Measurements from ENCODE around the gene PCBP3.

Gene PCBP3

GRCh38 chr21:45861156-45861870, 217.8 kb downstream of the PCBP3 start:
- no peak for DNase-seq (ENCODE audit: low spot score)

GRCh38 chr21:45862543-45863207, 219.2 kb downstream of the PCBP3 start:
- no peak for DNase-seq (ENCODE audit: low spot score)

GRCh38 chr21:45863267-45863666, 219.7 kb downstream of the PCBP3 start:
- no peak for DNase-seq (ENCODE audit: low spot score)

GRCh38 chr21:45863751-45864150, 220.2 kb downstream of the PCBP3 start:
- no peak for DNase-seq (ENCODE audit: low spot score)

GRCh38 chr21:45864436-45864835, 220.9 kb downstream of the PCBP3 start:
- DNase-seq (ENCODE audit: low spot score): no peak

- DNase-seq (ENCODE audit: low spot score): no peak
Observed at GRCh38 chr21:45865106-45865835, 221.7 kb downstream of the PCBP3 start.

GRCh38 chr21:45866551-45866950, 223.0 kb downstream of the PCBP3 start:
- no peak for DNase-seq (ENCODE audit: low spot score)

GRCh38 chr21:45867041-45867666, 223.6 kb downstream of the PCBP3 start:
- no peak for DNase-seq (ENCODE audit: low spot score)

- DNase-seq (ENCODE audit: low spot score): no peak
Observed at GRCh38 chr21:45867671-45868081, 224.2 kb downstream of the PCBP3 start.

GRCh38 chr21:45868086-45868485, 224.6 kb downstream of the PCBP3 start:
- no peak for DNase-seq (ENCODE audit: low spot score)

- no peak for DNase-seq (ENCODE audit: low spot score)
Observed at GRCh38 chr21:45868488-45868887, 225.0 kb downstream of the PCBP3 start.

GRCh38 chr21:45869121-45870007, 225.8 kb downstream of the PCBP3 start:
- DNase-seq (ENCODE audit: low spot score): no peak

GRCh38 chr21:45870421-45870820, 226.9 kb downstream of the PCBP3 start:
- DNase-seq (ENCODE audit: low spot score): no peak

- DNase-seq (ENCODE audit: low spot score): no peak
Observed at GRCh38 chr21:45870851-45871615, 227.5 kb downstream of the PCBP3 start.

GRCh38 chr21:45871616-45872236, 228.2 kb downstream of the PCBP3 start:
- no peak for DNase-seq (ENCODE audit: low spot score)

GRCh38 chr21:45872471-45872870, 228.9 kb downstream of the PCBP3 start:
- DNase-seq (ENCODE audit: low spot score): no peak

GRCh38 chr21:45872902-45873301, 229.4 kb downstream of the PCBP3 start:
- DNase-seq (ENCODE audit: low spot score): no peak

GRCh38 chr21:45873418-45873817, 229.9 kb downstream of the PCBP3 start:
- DNase-seq (ENCODE audit: low spot score): no peak

GRCh38 chr21:45873866-45874265, 230.3 kb downstream of the PCBP3 start:
- DNase-seq (ENCODE audit: low spot score): no peak

- DNase-seq (ENCODE audit: low spot score): no peak
Observed at GRCh38 chr21:45874716-45875415, 231.3 kb downstream of the PCBP3 start.

Measured in germinal center (tissue), 1 donor.